A549 (cell line): Measurements from ENCODE around the gene CDKN1C. TPM values are rescaled to one million over a fixed set of nuclear protein-coding genes. Genes with fewer than 3 reads are reported as not detected.

Experiments used
- ATAC-seq, 2 experiments: fragments of 200-7000 bp in 1 of 2; fragments of >200 bp in 1 of 2; cut with Nextera tagmentation in 1 of 2; cut with Tn5 transposase in 1 of 2; 3 replicates each; pipeline versions ENCODE4 v1.8.0 to v1.9.1; 2018 to 2020; ENCODE audit warnings: mild to moderate bottlenecking in 1 of 2, moderate library complexity in 1 of 2
- CTCF ChIA-PET: fragments of 300-600 bp; sonication (Branson Sonifier 250); formaldehyde crosslinking; extraction: SDS; loops from one replicate; lab custom pipeline; 2021; ENCODE audit warnings: antibody characterized with exemption, inconsistent platforms; lab: Yijun Ruan, JAX
- POLR2A ChIA-PET: fragments of 350-600 bp; formaldehyde crosslinking; extraction: SDS; loops from one replicate; lab custom pipeline; 2021; ENCODE audit warnings: antibody characterized with exemption, inconsistent platforms; lab: Yijun Ruan, JAX
- DNase-seq, 2 experiments: peaks; one replicate each; pipeline versions ENCODE4 v3.0.0 to v3.0.0-alpha.2; 2011 to 2016; ENCODE audit warnings: low read depth in 1 of 2, low spot score in 1 of 2
- FAIRE-seq: peaks from 2 replicates; lab custom pipeline; 2011; peaks lifted over from hg19 to GRCh38; lab: Jason Lieb, UNC
- H3K27ac ChIP-seq, 2 experiments: fragments of >200 bp; sonication (Bioruptor Twin); formaldehyde crosslinking; 3 replicates each; pipeline ENCODE4 v1.5.1; 2016 to 2017
- H3K4me1 ChIP-seq: fragments of >200 bp; sonication (Bioruptor Twin); formaldehyde crosslinking; 3 replicates; pipeline ENCODE4 v1.6.1; 2016
- H3K4me2 ChIP-seq: fragments of >200 bp; sonication (Bioruptor Twin); formaldehyde crosslinking; 3 replicates; pipeline ENCODE4 v1.6.1; 2016
- H3K4me3 ChIP-seq: fragments of >200 bp; sonication (Bioruptor Twin); formaldehyde crosslinking; 3 replicates; pipeline ENCODE4 v1.5.1; 2016
- H3K9me3 ChIP-seq: fragments of >200 bp; sonication (Bioruptor Twin); formaldehyde crosslinking; 3 replicates; pipeline ENCODE4 v1.6.1; 2016
- CBX2 ChIP-seq: fragments of 200-600 bp; sonication (generic); IDR thresholded peaks from 2 replicates; pipeline ENCODE4 v1.6.1; 2016; ENCODE audit warnings: low read depth, mild to moderate bottlenecking, borderline replicate concordance
- CEBPB ChIP-seq, 2 experiments: fragments of >200 bp in 1 of 2; sonication (Bioruptor Twin) in 1 of 2; formaldehyde crosslinking in 1 of 2; IDR thresholded peaks; 2 replicates each; pipeline ENCODE4 v1.6.1; 2012 to 2016
- CHD2 ChIP-seq: fragments of 150-350 bp; IDR thresholded peaks from 2 replicates; pipeline ENCODE4 v1.6.1; 2014; ENCODE audit warnings: low read length; ENCODE audit not compliant: partially characterized antibody
- CTCF ChIP-seq: fragments of >200 bp; sonication (Bioruptor Twin); formaldehyde crosslinking; IDR thresholded peaks from 3 replicates; pipeline ENCODE4 v1.5.1; 2016
- EHF ChIP-seq: fragments of 250-450 bp; sonication (Bioruptor Pico); IDR thresholded peaks from 2 replicates; pipeline ENCODE4 v1.5.0; 2020; ENCODE audit warnings: mild to moderate bottlenecking
- EHMT2 ChIP-seq: fragments of 200-600 bp; sonication (generic); IDR thresholded peaks from 2 replicates; pipeline ENCODE4 v1.6.1; 2016; ENCODE audit warnings: antibody characterized with exemption, low read depth, mild to moderate bottlenecking, moderate library complexity
- ELK1 ChIP-seq: fragments of 150-350 bp; IDR thresholded peaks from 2 replicates; pipeline ENCODE4 v1.6.1; 2014; ENCODE audit warnings: low read depth, mild to moderate bottlenecking, low read length
- ESRRA ChIP-seq: fragments of 150-350 bp; IDR thresholded peaks from 2 replicates; pipeline ENCODE4 v1.6.1; 2014; ENCODE audit warnings: mild to moderate bottlenecking, low read length, borderline replicate concordance
- FOXS1 ChIP-seq: fragments of 250-450 bp; sonication (Bioruptor Pico); IDR thresholded peaks from 2 replicates; pipeline ENCODE4 v1.5.0; 2020; ENCODE audit warnings: mild to moderate bottlenecking, moderate library complexity
- GATA3 ChIP-seq: IDR thresholded peaks from 2 replicates; pipeline ENCODE4 v1.6.1; 2012; ENCODE audit warnings: borderline replicate concordance
- JUN ChIP-seq, 2 experiments: fragments of >200 bp; sonication (Bioruptor Twin); formaldehyde crosslinking; IDR thresholded peaks; 2 replicates in 1 of 2; 3 replicates in 1 of 2; pipeline ENCODE4 v1.6.1; 2016 to 2017
- JUNB ChIP-seq: fragments of >200 bp; sonication (Bioruptor Twin); formaldehyde crosslinking; IDR thresholded peaks from 2 replicates; pipeline ENCODE4 v1.6.1; 2016
- KDM1A ChIP-seq: fragments of 200-600 bp; sonication (generic); IDR thresholded peaks from 2 replicates; pipeline ENCODE4 v1.6.1; 2016; ENCODE audit warnings: low read depth, mild to moderate bottlenecking
- MAFK ChIP-seq: fragments of 450-650 bp; IDR thresholded peaks from 2 replicates; pipeline ENCODE4 v1.6.1; 2014; ENCODE audit not compliant: partially characterized antibody
- MAX ChIP-seq: IDR thresholded peaks from 2 replicates; pipeline ENCODE4 v1.6.1; 2012
- NPAS2 ChIP-seq: fragments of 250-450 bp; sonication (Bioruptor Pico); IDR thresholded peaks from 2 replicates; pipeline ENCODE4 v1.8.0; 2022; ENCODE audit warnings: mild to moderate bottlenecking, moderate library complexity, borderline replicate concordance
- RARB ChIP-seq: fragments of 250-450 bp; sonication (Bioruptor Pico); IDR thresholded peaks from 2 replicates; pipeline ENCODE4 v1.8.0; 2021; ENCODE audit warnings: mild to moderate bottlenecking, moderate library complexity
- RFX5 ChIP-seq: fragments of 450-650 bp; IDR thresholded peaks from 2 replicates; pipeline ENCODE4 v1.7.1; 2014; ENCODE audit warnings: antibody characterized with exemption, mild to moderate bottlenecking, moderate library complexity
- SREBF2 ChIP-seq: fragments of 450-650 bp; IDR thresholded peaks from 2 replicates; pipeline ENCODE4 v1.6.1; 2014; ENCODE audit warnings: mild to moderate bottlenecking, moderate library complexity
- TFCP2L1 ChIP-seq: fragments of 250-450 bp; sonication (Bioruptor Pico); IDR thresholded peaks from 2 replicates; pipeline ENCODE4 v1.5.0; 2021; ENCODE audit warnings: mild to moderate bottlenecking
- ZFP36 ChIP-seq: fragments of 450-650 bp; IDR thresholded peaks from 2 replicates; pipeline ENCODE4 v1.6.1; 2014; ENCODE audit warnings: borderline replicate concordance; ENCODE audit not compliant: partially characterized antibody
- ZNF302 ChIP-seq: fragments of 250-450 bp; sonication (Bioruptor Pico); IDR thresholded peaks from 2 replicates; pipeline ENCODE4 v1.9.0; 2021; ENCODE audit warnings: inconsistent platforms, mild to moderate bottlenecking, moderate library complexity
- ZSCAN20 ChIP-seq: fragments of 250-450 bp; sonication (Bioruptor Pico); IDR thresholded peaks from 2 replicates; pipeline ENCODE4 v1.8.0; 2022; ENCODE audit warnings: mild to moderate bottlenecking, moderate library complexity
- WGBS: methylation state at CpG from one replicate; pipeline ENCODE4 v1.1.6; 2017; ENCODE audit errors: missing lambda C conversion rate; 5-methylcytosine and 5-hydroxymethylcytosine counted together
- polyA plus RNA-seq, 4 experiments: library from polyadenylated mRNA; depleted of rRNA in 3 of 4; stranded (reverse); fragments of >200 nt; fragmentation: RNase III in 1 of 4; extraction: RNeasy Plus Mini Kit Qiagen cat#74134 plus additional on column Dnase treatment in 1 of 4; gene quantifications; 2 replicates in 3 of 4; 3 replicates in 1 of 4; pipeline ENCODE4 v1.2.3, GENCODE V29; 2011 to 2017

The CDKN1C gene
- polyA plus RNA-seq, 2 of the 4 experiments (the other 2 are of a cell fraction) = 0.30 to 0.41 TPM

GRCh38 chr11:2853997-2854560 is 31.5 kb downstream of the CDKN1C start:
- DNase-seq = no peak
- TF ChIP-seq MAFK = no peak
- TF ChIP-seq CTCF = no peak
- TF ChIP-seq ZNF302 (CRISPR knock-in tag) = no peak
- no peak for TF ChIP-seq TFCP2L1 (CRISPR knock-in tag)
- no peak for TF ChIP-seq RARB (CRISPR knock-in tag)
- TF ChIP-seq KDM1A = no peak
- TF ChIP-seq RFX5 = no peak
- TF ChIP-seq ZFP36 = no peak
- no peak for TF ChIP-seq JUNB
- no peak for TF ChIP-seq ESRRA
- TF ChIP-seq EHF (CRISPR knock-in tag) = no peak
- no peak overlapping the region for H3K4me3 ChIP-seq
- FAIRE-seq = no peak
- H3K4me1 ChIP-seq = peaks cover 6% of the 10 kb centered on the region; the same call in 2 of the 3 replicates
- CTCF ChIA-PET = interaction anchor here (0.7 to 2.5 kb wide), 2 partner anchors 322 to 374 kb away, joined by 3 to 11 read pairs; no protein-coding TSS in a partner anchor
- no peak for ATAC-seq
- no peaks in the 10 kb centered on the region for H3K9me3 ChIP-seq
- POLR2A ChIA-PET = no interaction called here
- no peak overlapping the region for H3K27ac ChIP-seq
- WGBS = 87% methylated on average over 6 of the region's 7 CpGs
- no peak overlapping the region for H3K4me2 ChIP-seq

GRCh38 chr11:2853401-2853800 is 32.2 kb downstream of the CDKN1C start:
- TF ChIP-seq ZFP36 (no peak), ZSCAN20 (no peak), FOXS1 (CRISPR knock-in tag) (no peak), ELK1 (no peak), MAFK (no peak), CTCF (no peak), EHF (CRISPR knock-in tag) (no peak), GATA3 (no peak), NPAS2 (CRISPR knock-in tag) (no peak), JUNB (no peak), MAX (no peak), CHD2 (no peak), EHMT2 (no peak), SREBF2 (no peak), CBX2 (no peak), CEBPB (IDR thresholded peaks at IDR 0.05) (no peak), JUN (IDR thresholded peaks at IDR 0.05) (no peak)
- TF ChIP-seq, all 56 proteins: peak for 0
- FAIRE-seq = no peak
- POLR2A ChIA-PET = no interaction called here
- CTCF ChIA-PET = interaction anchor here (2.5 kb wide), 1 partner anchor 321 kb away, joined by 11 read pairs; no protein-coding TSS in a partner anchor
- no peak overlapping the region for H3K27ac ChIP-seq
- no peak for ATAC-seq
- no peak overlapping the region for H3K4me2 ChIP-seq
- no peak overlapping the region for H3K4me3 ChIP-seq
- H3K9me3 ChIP-seq = no peaks in the 10 kb centered on the region
- whole genome bisulfite sequencing = 80% methylated on average over 9 of the region's 12 CpGs
- H3K4me1 ChIP-seq = peaks cover 6% of the 10 kb centered on the region; the same call in 2 of the 3 replicates
- no peak for DNase-seq
